Lower leg skin (tissue), 4 donors: Measurements from ENCODE around the gene SLC25A22. TPM values are rescaled to one million over a fixed set of nuclear protein-coding genes. Genes with fewer than 3 reads are reported as not detected.

Experiments
- DNase-seq, 2 donors: peaks; one replicate each; pipeline ENCODE4 v3.0.0-alpha.2; 2019; ENCODE audit warnings: low spot score in 2 of 2
- H3K4me3 ChIP-seq: fragments of 200-600 bp; sonication (generic); 2 replicates; pipeline ENCODE4 v1.5.1; 2017; ENCODE audit warnings: mild to moderate bottlenecking, low read depth; ENCODE audit not compliant: poor library complexity, severe bottlenecking
- POLR2A ChIP-seq, 2 donors: fragments of 450-650 bp; IDR thresholded peaks; one replicate each; pipeline ENCODE4 v1.6.1; 2016 to 2017; ENCODE audit warnings: antibody characterized with exemption in 2 of 2, mild to moderate bottlenecking in 1 of 2, moderate library complexity in 1 of 2
- WGBS, 2 donors: methylation state at CpG; one replicate each; pipeline ENCODE4 v1.1.5; 2018; 5-methylcytosine and 5-hydroxymethylcytosine counted together
- intact Hi-C: fragments of 100-400 bp; cut with DNase I; formaldehyde crosslinking; loops from one replicate; pipeline ENCODE4 v1.15.0; 2023; ENCODE audit warnings: low total_unique reads
- total RNA-seq, 4 donors: library from RNA; depleted of rRNA; stranded (reverse); fragments of >200 nt; gene quantifications; one replicate each; pipeline ENCODE4 v1.1.0, GENCODE V29; 2016
- TF ChIP-seq, protein P1 (sequence below), 3 donors: fragments of 450-650 bp; IDR thresholded peaks; one replicate each; pipeline ENCODE4 v1.5.1; 2016; ENCODE audit warnings: antibody characterized with exemption in 3 of 3, mild to moderate bottlenecking in 3 of 3, moderate library complexity in 2 of 3

Gene SLC25A22
- total RNA-seq, 4 donors from 2014 or later, result 10.9 to 19.2 (median 14.8) TPM

DNA sequence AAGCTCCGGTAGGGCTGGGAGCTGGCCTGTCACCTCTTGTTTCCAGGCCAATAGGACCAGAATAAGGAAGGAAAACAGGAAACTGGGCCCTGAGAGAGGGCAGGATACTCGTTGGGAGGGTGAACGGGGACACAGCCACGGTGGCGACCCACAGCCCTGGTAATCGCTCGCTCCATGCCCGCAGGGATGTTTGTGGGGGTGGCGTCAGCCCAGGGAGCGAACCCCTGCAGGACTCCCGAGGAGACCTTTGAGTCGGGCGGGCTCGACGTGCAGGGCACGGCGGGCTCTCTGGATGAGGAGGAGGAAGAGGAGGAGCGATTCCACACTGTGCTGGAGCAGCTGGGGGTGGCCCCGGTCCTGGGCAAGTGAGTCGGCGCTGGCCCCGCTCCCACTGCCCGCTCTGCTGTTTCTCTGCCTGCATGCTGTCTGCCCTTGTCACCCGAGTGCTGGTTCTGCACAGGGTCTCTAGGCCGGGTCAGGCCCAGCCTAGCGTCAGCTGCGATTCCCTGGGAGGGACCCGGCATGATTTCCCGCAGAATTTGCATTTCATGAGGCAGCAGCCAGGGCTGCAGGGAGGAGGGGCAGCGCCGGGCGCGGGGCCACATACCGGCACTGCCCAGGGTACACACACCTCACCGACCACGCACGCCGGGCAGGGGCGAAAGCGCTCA lies 31.2 kb upstream of the SLC25A22 start:
- DNase-seq, result no peak
- 21 to 29% methylated on average over 20 to 34 of the region's 40 CpGs for WGBS, 2 donors

DNA sequence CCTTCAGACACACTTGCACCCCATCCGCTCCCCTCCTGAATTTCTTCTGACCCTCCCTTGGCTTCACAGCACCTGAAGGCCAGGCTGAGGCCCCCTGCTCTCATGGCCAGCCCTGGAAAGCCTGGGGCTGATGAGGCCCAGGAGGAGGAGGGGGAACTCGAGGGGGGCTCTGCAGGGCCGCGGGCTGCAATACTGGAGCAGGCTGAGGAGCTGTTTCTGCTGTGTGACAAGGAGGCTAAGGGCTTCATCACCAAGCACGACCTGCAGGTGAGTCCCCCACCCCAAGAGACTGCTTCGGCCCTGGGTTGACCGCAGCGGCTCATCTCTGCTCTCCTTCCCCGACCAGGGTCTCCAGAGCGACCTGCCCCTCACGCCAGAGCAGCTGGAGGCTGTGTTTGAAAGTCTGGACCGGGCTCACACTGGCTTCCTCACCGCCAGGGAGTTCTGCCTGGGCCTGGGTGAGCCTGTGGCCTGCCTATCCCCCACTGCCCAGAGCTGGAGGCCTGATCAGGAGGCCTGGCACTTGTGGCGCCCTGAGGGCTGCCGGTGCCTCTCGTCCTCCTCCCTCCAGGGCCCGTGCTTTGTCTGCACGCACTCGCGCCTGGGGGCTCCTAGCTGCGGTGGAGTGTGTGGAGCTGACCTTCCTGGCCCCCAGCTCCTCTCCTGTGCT lies 30.6 kb upstream of the SLC25A22 start:
- WGBS, 2 donors, result 57 to 75% methylated on average over 12 to 18 of the region's 21 CpGs
- intact Hi-C loops, result no loop called here
- TF ChIP-seq, protein P1, sequence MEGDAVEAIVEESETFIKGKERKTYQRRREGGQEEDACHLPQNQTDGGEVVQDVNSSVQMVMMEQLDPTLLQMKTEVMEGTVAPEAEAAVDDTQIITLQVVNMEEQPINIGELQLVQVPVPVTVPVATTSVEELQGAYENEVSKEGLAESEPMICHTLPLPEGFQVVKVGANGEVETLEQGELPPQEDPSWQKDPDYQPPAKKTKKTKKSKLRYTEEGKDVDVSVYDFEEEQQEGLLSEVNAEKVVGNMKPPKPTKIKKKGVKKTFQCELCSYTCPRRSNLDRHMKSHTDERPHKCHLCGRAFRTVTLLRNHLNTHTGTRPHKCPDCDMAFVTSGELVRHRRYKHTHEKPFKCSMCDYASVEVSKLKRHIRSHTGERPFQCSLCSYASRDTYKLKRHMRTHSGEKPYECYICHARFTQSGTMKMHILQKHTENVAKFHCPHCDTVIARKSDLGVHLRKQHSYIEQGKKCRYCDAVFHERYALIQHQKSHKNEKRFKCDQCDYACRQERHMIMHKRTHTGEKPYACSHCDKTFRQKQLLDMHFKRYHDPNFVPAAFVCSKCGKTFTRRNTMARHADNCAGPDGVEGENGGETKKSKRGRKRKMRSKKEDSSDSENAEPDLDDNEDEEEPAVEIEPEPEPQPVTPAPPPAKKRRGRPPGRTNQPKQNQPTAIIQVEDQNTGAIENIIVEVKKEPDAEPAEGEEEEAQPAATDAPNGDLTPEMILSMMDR (IDR thresholded peaks at IDR 0.05), result no peak
- no peak for TF ChIP-seq POLR2A (IDR thresholded peaks at IDR 0.05)

More for the DNA sequence above, 31.2 kb upstream of the SLC25A22 start:
- no peak overlapping the region for H3K4me3 ChIP-seq
- intact Hi-C loops, result no loop called here
- TF ChIP-seq, protein P1 (IDR thresholded peaks at IDR 0.05), result no peak
- TF ChIP-seq POLR2A (IDR thresholded peaks at IDR 0.05), result no peak

DNA sequence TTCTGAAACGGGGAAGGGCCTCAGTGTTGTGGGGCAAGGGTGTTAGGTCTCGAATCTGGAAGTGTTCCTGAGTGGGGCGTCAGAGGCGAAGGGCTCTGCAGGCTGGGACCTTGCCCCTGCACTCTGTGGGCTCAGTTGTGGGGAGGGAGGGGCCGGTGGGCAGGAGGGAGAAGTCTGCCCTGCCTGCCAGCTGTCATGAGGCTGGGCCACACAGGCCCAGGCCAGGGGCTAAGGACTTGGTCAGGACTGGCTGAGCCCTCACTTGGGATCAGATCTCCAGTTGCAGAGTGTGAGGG lies 29.8 kb upstream of the SLC25A22 start, which contains the start of gene CRACR2B:
Gene CRACR2B, plus strand, starts transcription at position 23 of the 296 bp plus-strand sequence. CDS start 689 bp downstream, outside the sequence.
- intact Hi-C loops, result no loop called here
- TF ChIP-seq POLR2A (IDR thresholded peaks at IDR 0.05), result no peak
- TF ChIP-seq, protein P1 (IDR thresholded peaks at IDR 0.05), result no peak
- 50 to 60% methylated on average over 5 of the region's 5 CpGs for WGBS, 2 donors
- H3K4me3 ChIP-seq, result no peak within 1 kb of the TSS
- DNase-seq, result no peak

More for the DNA sequence above, 30.6 kb upstream of the SLC25A22 start:
- H3K4me3 ChIP-seq, result no peak overlapping the region
- DNase-seq, result no peak

DNA sequence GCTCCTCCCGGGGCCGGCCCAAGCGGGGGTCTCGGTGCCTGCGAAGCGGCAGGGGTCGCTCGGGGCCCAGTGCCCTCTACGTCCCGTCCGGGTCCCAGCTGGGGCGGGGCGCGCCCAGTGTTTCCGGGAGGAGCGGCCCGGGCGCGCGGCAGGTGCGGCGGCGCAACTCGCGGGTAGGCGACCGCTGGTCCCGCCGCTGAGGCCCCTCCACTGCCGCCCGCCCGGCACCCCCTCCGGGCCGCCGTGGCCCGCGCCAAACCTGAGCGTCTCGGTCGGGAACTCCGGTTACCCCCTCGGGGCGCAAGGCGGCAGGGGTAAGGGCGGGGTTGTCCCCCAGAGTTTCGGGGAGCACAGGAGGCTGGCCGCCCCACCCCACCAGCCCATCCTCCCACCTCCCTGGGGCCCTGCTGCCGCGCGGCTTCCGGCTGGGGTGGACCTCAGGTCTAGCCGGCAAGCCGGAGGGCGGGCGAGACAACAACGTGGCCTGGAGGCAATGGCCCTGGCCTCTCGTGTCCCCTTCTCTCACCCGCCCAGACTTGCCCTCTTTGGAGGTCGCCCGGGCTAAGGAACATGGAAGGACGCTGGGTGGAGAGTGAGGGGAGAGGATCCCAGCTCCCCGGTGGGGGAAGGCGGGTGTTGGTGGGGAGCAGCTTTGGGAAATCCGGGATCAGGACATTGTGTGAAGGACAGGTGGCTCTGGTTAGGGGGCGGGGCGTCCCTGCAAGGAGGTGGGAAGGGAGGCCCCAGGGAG lies 29.2 kb upstream of the SLC25A22 start:
- TF ChIP-seq, protein P1 (IDR thresholded peaks at IDR 0.05), result no peak
- TF ChIP-seq POLR2A (IDR thresholded peaks at IDR 0.05), result no peak

DNA sequence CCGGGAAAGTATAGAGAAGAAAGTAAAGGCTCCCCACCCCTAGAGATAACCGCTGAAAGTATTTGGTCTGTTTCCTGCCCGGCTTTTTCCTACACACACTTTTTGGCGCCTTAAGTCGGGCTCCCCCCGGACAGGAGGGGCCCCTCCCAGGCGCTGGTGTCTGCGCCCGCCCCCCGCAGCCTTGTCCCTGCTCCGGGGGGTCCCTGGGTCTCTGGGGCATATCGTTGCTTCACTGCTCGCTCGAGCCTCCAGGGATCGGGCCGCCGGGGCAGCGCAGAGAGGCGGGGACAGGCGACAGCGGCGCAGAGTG lies 28.7 kb upstream of the SLC25A22 start:
- DNase-seq, result no peak
- 4 to 6% methylated on average over 15 to 22 of the region's 22 CpGs for WGBS, 2 donors
- no peak overlapping the region for H3K4me3 ChIP-seq
- intact Hi-C loops, result no loop called here
- no peak for TF ChIP-seq POLR2A (IDR thresholded peaks at IDR 0.05)
- TF ChIP-seq, protein P1 (IDR thresholded peaks at IDR 0.05), result no peak

More for the DNA sequence above, 29.2 kb upstream of the SLC25A22 start:
- H3K4me3 ChIP-seq, result no peak overlapping the region
- DNase-seq, result no peak
- intact Hi-C loops, result no loop called here
- WGBS, 2 donors, result 5 to 27% methylated on average over 14 to 44 of the region's 66 CpGs
